GM12873 (cell line): Measurements from ENCODE around the gene MS4A10.

Experiments used
- CTCF ChIP-seq: IDR thresholded peaks from 2 replicates; pipeline ENCODE4 v1.5.1; 2012; ENCODE audit warnings: low read depth, mild to moderate bottlenecking, moderate library complexity, low read length, control low read depth; ENCODE audit not compliant: insufficient read depth; ENCODE audit errors: missing control alignments

The MS4A10 gene

GRCh38 chr11:60761436-60762190 lies 23.5 kb upstream of the MS4A10 start:
- no peak for TF ChIP-seq CTCF

GRCh38 chr11:60762851-60763691 lies 22.1 kb upstream of the MS4A10 start:
- TF ChIP-seq CTCF: peak; percentile 69

DNA sequence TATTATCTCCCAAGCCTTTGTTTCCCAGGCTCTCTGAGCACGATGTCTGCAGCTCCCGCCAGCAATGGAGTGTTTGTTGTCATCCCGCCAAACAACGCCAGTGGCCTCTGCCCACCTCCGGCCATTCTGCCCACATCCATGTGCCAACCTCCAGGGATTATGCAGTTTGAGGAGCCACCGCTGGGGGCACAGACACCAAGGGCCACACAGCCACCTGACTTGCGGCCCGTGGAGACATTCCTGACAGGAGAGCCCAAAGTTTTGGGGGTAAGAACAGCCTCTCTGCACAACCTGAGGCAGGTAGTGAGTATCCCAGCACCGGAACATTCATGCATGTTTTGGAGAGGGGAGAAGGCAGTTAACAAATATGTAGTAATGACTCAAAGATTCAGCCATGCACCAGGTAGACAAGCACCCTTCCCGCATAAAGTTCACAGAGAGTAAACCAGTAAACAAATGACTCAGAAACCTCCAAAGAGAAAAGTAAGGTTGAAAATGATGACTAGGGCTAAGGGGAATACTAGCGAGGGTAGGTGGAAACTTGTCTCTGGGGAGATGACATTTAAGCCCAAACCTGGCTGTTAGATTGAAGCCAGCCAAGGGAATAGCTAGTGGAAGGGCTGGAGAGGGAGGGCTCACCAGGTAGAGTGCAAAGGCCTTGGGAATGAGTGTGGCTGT lies 21.3 kb upstream of the MS4A10 start:
- no peak for TF ChIP-seq CTCF

- TF ChIP-seq CTCF: no peak
Measured at GRCh38 chr11:60764879-60765278, 20.3 kb upstream of the MS4A10 start.

- no peak for TF ChIP-seq CTCF
Measured at GRCh38 chr11:60765355-60765754, 19.8 kb upstream of the MS4A10 start.

DNA sequence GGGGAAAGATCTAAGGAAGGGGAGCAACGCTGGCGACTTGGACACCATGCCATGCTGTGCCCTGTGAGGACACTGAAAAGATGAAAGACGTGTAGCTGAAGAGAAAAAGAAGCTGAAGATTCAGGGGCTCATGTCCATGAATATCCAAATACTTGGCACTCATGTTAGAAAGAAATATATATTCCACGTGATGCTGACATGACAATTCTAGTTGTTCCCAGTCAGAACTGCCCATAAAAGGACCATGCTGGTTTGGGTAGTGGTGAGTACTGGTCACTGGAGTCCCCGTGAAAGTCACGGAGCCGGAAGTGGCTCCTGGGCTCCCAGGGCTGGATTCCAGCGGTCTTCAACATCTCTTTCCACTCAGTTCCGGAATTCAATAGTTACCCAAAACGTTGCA lies 18.6 kb upstream of the MS4A10 start:
- TF ChIP-seq CTCF: no peak

DNA sequence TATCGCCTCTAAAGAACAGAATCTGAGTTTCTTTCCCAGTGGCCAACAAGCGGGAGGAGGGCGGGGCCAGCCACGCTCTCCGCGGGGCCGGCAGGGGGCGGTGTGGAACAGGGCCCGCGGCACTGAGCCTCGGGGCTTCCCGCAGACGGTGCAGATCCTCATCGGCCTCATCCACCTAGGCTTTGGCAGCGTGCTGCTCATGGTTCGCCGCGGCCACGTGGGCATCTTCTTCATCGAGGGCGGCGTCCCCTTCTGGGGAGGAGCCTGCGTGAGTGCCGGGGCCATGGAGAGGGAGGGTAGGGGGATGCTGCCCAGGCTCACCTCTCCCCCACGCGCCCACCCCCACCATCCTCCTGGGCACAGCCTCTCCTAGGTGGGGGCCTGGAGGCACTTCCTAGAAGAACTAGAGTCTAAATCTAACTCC lies 17.7 kb upstream of the MS4A10 start:
- TF ChIP-seq CTCF: peak; percentile 57
